ENCODE results near the gene DLD. TPM values are rescaled to one million over a fixed set of nuclear protein-coding genes. Genes with fewer than 3 reads are reported as not detected.
A peak's percentile ranks its signal among the peaks of the same experiment; 100 is the strongest.
"Not testable (repeated sequence)": the region's sequence is repeated elsewhere in the genome, so short reads cannot be mapped to it uniquely, and the experiment has no call there.

Gene DLD
- total RNA-seq, 1 experiment from 2014 or later, result 65.8 TPM

DNA sequence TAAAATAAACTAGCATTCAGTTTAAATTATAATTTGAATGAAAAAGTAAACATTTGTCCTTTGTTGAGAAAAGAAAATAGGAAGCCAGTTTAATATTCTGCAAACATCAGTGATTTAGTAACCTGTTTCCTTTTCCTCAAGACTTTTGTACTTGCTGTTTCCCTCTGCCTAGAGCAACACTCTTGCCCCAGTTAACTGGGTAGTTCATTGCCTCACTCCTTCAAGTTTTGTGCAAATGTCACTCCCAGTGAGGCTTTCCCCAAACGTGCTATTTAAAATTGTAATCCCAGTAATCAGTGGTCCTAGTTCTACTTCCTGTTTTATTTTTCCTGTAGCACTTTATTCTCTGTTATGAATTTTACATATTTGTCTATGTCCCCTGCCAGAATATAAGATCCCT is 23.8 kb downstream of the DLD start:
- no peak for DNase-seq (ENCODE audit: low read depth)

- DNase-seq (ENCODE audit: low read depth), result no peak
Observed at GRCh38 chr7:107915541-107915940, 24.6 kb downstream of the DLD start.

DNA sequence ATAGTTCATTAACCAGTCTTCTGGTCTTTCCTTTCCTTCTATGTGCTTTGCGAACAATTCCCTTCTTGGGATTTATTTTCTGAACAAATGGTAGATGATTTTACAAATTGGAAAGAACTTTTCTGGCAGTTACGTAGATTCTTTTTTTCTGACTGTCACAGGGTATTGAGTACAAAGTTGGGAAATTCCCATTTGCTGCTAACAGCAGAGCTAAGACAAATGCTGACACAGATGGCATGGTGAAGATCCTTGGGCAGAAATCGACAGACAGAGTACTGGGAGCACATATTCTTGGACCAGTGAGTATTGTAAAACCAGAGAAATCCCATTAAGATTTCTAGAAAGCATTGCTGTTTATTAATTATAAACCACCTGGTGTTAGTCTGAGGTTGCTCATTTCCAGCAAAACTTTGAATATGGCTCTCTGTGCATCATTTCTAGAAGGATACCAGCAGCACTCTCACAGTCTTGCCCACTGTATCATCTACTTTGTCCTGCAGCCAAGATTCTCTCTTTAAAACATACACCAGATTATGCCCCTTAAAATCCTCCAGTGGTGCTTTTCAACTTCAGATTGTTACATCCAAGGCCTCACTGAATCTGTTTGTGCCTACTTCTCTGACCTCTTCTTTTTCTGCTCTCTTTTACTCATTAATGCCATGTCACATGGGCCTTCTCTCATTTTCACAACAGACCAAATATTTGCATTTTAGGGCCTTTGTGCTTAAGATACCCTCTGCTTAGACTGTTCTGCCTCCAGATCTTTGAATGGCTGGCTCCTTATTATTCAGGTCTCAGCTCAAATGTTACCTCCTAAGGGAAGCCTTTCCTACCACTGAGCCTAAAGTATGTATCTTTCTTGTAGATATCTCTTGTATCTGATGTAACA is 27.0 kb downstream of the DLD start:
- DNase-seq (ENCODE audit: low read depth), result no peak

DNA sequence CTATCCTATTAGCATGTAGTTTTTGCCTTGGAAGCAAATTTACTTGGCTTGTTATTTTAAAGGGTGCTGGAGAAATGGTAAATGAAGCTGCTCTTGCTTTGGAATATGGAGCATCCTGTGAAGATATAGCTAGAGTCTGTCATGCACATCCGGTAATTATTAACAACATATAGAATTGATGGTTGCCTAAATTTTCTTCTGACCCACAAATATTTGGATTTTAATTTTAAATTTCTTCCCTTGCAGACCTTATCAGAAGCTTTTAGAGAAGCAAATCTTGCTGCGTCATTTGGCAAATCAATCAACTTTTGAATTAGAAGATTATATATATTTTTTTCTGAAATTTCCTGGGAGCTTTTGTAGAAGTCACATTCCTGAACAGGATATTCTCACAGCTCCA is 28.0 kb downstream of the DLD start:
- DNase-seq (ENCODE audit: low read depth), result no peak

GRCh38 chr7:107920048-107920772 is 29.2 kb downstream of the DLD start:
- no peak for DNase-seq (ENCODE audit: low read depth)

- DNase-seq (ENCODE audit: low read depth), result not testable (repeated sequence)
Observed at GRCh38 chr7:107921826-107922225, 30.8 kb downstream of the DLD start.

GRCh38 chr7:107922886-107923285 is 31.9 kb downstream of the DLD start:
- DNase-seq (ENCODE audit: low read depth), result no peak

DNA sequence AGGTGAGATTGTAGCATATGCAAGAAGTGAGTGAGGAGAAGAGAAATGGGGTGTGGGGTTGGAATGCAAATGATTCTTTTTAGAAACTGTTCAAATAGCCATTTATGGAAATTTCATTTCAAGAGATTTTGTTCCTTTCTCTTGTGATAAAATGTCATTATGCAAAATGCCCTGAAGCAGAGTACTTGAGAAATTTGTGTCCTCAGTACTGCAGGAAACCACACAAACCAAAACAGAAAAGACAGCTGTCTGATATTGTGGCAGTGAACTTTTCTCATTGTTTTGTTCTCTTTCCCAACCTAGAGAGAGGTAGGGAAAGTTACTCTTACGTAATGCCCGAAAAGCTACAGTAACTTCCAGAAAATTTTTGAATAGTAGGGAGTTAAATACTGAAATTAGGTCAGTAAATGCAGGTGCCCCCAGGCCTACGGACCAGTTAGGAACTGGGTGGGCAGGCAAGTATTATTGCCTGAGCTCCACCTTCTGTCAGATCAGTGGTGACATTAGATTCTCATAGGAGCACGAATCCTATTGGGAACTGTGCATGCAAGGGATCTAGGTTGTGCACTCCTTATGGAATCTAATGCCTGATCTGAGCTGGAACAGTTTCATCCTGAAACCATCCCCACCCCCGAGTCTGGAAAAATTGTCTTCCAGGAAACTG is 34.0 kb downstream of the DLD start:
- no peak for DNase-seq (ENCODE audit: low read depth)

DNA sequence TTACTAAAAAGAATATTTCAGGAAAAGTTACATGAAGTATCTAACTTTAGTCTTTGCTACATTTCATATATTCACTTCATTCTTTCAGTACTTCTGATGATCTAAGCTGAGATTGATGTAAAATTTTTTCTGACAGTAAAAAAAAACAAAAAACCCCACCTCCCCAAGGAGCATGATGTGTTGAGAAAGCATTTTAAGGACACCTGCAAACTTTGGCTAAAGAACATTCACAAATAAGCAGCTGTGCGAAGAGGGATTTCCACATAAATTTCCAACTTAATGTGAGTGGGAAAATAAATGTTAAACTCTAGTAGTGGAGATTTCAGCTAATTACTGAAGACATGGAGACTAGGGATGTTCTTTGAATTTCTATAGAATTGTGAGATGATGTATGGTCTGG is 35.5 kb downstream of the DLD start:
- DNase-seq (ENCODE audit: low read depth), result no peak

DNA sequence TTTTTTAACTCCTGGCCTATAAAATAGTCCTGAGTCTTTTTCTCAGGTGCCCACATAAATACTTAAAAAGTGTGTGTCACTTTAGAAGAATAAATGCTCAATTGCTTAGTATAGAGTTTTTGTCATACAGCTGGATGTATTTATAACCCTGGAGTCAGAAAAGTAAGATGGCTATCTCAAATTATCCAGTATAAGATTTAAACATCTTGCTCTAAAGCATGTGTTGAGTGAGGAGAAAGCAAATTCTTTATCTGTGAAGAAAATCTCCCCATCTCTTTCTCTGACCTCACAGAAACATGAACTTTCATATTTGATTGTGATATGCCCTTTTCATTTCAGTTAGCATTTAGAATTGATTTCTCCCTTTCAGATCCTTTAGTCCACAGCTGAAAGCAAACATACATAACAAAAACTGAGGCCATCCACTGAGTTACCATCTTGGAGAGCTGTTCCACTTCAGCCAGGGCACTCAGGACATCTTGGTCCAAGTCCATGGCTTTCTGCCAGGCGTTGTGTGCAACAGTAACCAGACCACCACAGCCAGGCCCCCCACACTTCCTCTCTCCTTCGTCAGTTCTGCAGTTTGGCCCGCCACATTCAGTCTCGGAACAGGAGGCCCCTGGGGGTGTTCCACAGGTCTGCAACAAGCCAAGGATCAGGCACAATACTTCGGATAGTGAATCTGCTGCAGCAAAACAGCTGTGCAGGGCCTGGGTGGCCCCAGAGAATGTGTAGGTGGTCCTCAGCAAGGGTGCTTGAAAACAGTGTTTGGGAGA is 40.9 kb downstream of the DLD start:
- DNase-seq (ENCODE audit: low read depth), result no peak

GRCh38 chr7:107932805-107933204 is 41.8 kb downstream of the DLD start:
- DNase-seq (ENCODE audit: low read depth), result no peak

- no peak for DNase-seq (ENCODE audit: low read depth)
Observed at GRCh38 chr7:107933386-107934013, 42.5 kb downstream of the DLD start.

DNA sequence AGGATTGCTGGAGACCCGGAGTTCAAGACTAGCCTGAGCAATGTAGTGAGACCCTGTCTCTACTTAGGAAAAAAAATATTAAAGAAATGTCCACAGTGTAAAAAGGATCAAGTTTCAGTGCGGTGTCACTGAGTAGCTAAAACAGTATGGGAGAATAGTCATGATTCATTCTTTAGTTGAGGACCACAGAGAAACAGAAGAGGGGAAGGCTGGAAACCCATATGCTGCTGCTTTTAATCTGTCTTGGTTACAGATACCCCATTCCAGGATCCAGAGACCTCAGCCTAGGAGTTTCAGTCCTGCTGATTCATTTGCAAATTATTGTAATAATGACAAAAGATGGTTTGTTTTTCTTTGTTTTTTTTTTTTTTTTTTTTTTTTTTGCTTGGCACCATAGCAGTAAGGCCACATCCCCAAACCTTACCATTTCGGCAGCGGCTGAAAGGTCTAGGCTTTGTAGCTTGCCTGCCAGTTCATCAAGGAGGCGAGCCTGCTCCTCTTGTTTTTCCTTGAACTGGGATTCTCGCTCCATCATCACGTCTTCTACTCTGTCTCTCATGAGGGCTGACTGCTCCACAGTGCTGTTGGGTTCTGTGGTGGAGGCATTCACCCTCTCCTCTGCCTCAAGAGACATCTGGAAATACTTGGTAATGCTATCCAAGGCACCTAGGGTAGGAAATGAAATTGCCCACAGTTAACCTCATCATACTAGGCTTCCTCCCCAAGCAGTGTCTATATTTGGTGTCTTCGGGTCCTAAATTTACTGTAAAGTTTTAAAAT is 44.2 kb downstream of the DLD start:
- peak; percentile 69 for DNase-seq (ENCODE audit: low read depth)

DNA sequence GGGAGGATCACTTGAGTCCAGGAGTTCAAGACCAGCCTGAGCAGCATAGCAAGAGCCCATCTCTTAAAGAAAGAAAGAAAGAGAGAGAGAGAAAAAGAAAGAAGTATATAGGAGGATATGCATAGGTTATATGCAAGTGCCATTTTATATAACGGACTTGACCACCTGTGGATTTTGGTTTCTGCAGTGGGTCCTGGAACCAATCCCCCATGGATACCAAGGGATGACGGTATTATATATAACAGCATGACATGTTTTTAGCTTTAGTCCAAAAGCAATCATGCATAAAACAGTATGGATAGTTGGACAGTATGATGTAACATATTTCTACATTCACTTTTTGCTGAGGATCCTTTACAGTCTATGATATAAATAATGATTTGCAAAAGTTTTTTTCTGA is 45.3 kb downstream of the DLD start:
- DNase-seq (ENCODE audit: low read depth), result no peak

- DNase-seq (ENCODE audit: low read depth), result no peak
Observed at GRCh38 chr7:107937531-107937930, 46.5 kb downstream of the DLD start.

DNA sequence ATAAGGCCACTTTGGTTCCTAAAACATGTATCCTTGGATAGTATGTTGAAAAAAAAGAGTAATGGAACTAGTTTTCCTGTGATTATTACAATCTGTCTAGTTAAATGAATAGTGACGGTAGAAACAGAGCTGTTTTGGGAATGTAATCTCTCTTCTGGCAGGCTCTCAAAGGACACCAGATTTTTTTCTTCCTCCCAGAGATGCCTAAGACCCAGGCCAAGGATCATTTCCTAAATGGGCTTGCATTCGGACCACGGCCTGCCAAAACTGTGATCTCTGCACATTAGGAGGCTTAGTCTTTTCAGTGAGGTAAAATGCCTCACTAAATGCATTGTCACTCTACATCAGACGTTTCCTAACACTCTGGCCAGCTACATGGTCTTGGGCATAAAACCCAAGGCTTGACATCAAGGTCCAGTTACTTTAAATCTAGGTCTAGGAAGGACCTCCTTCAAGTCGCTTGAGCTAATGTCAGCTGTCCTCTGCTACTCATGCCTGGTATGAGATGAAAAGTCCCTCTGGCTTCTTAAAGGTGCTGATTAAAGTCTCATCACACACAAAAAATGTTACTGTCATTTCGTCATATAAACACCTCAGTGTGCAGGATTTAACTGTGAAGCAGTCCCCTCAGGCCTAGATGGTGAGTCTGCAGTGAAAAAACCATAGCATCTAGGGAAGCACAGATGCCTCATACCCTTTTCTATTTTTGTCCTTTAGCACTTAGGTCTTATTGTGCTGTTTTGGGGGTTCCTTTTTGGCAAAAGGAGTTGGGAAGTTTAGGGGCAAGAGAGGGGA is 47.7 kb downstream of the DLD start:
- DNase-seq (ENCODE audit: low read depth), result no peak

DNA sequence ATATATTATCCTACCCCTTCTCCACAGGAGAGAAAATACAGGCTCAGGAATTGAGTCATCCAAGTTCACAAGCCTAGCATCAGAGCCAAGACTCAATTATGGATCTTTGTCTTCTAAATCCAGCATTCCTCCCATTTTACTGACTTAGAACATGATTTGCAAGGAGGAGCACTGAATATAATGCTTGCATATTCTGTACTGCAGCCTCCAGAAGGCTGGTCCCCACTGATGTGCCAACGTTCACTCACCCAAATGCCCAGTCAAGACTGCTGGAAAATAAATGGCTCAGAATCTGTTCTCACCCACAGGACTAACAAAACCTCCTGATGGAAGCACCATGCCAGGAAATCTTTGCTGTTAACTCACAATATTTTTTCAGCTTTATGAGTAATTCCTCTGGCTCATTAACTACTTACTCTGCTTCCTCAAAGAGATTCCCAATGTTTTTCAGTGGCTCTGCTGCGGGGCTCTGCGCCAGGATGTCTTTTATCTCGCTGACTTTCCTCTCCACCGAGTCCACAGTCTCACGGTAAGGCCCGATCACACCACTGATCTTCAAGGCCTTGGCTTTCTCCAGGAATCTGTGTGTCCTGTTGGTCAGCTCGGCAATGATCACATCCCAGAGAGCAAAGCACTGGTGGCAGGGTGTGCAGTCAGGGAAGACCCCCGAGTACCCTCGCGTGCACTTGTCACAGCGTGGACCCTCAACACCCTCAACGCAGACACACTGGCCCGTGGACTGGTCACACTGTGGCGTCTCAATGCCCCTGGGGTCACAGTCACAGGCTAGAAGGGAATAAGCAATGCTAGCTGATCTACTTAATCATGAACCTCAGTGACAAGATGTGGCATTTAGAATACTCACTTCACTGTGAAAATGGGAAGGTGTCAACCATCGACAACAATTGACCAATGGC is 48.8 kb downstream of the DLD start:
- peak; percentile 79 for DNase-seq (ENCODE audit: low read depth)

DNA sequence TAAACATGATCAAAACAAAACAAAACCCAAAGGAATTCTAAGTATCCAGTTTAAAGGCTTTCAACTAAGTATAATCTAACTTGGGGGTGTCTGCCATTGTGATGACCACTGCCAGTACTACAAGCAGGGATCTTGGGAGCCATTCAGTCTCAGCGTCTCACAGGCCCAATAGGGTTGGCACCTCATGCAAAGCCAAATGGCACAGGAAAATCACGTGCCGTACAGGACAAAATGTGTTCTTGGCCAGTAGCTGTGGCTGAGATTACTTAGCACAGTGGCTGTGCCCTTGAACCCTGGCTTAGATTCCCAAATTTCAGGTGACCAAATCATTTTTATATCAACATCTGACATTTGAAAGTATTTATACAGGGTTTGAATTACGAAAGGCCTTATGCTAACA is 50.0 kb downstream of the DLD start:
- no peak for DNase-seq (ENCODE audit: low read depth)
